Mammary epithelial cell (primary cell): ENCODE measurements around the gene TRAF3IP1.

Experiments used
- CTCF ChIP-seq, 2 donors: IDR thresholded peaks in 1 of 2; conservative IDR thresholded peaks in 1 of 2; 2 replicates each; pipeline ENCODE4 v1.5.1; 2011 to 2012; ENCODE audit warnings: inconsistent platforms in 2 of 2, low read length in 2 of 2, mild to moderate bottlenecking in 2 of 2, control low read depth in 1 of 2, low read depth in 1 of 2; ENCODE audit not compliant: insufficient read depth in 1 of 2; ENCODE audit errors: extremely low read depth in 1 of 2
- EZH2 ChIP-seq: IDR thresholded peaks from 2 replicates; pipeline ENCODE4 v1.6.1; 2012; ENCODE audit warnings: low read length, inconsistent platforms, borderline replicate concordance

GRCh38 chr2:238296638-238297457, 23.5 kb upstream of the TRAF3IP1 start:
- TF ChIP-seq CTCF (conservative IDR thresholded peaks at IDR 0.05 in 1 of 2, IDR thresholded peaks at IDR 0.05 in 1 of 2; ENCODE audit: extremely low read depth in 1 of 2, insufficient read depth in 1 of 2, low read depth in 1 of 2, low read length in 2 of 2) (no peak), EZH2 (no peak)
